OCI-LY1 (cell line): Measurements from ENCODE around the gene LIF.

ENCODE experiments used
- CTCF ChIP-seq: fragments of 200-600 bp; sonication (generic), shearing (Covaris generic); IDR thresholded peaks from 2 replicates; pipeline ENCODE4 v1.5.1; 2017; ENCODE audit warnings: mild to moderate bottlenecking, antibody characterized with exemption, low read length, moderate library complexity, mixed read lengths
- EZH2 ChIP-seq: fragments of 200-600 bp; sonication (generic), shearing (Covaris generic); IDR thresholded peaks from 2 replicates; pipeline ENCODE4 v1.8.0; 2017; ENCODE audit warnings: borderline replicate concordance, mixed run types, mild to moderate bottlenecking, antibody characterized with exemption, low read length, moderate library complexity, mixed read lengths

GRCh38 chr22:30233582-30233981, 13.0 kb downstream of the LIF start:
- no peak for TF ChIP-seq CTCF
- no peak for TF ChIP-seq EZH2
